Uterus (tissue), 4 donors: ENCODE data around the gene LAMC3. TPM values are rescaled to one million over a fixed set of nuclear protein-coding genes. Genes with fewer than 3 reads are reported as not detected.

Source experiments
- DNase-seq, 2 donors: peaks; one replicate each; pipeline ENCODE4 v3.0.0-alpha.2; 2019 to 2020
- H3K27ac ChIP-seq, 2 donors: fragments of 200-600 bp; sonication (generic); 1 replicate in 1 of 2; 2 replicates in 1 of 2; pipeline ENCODE4 v1.5.1; 2016 to 2018
- H3K27me3 ChIP-seq, 2 donors: fragments of 200-600 bp; sonication (generic); one replicate each; pipeline ENCODE4 v1.5.1; 2018 to 2019; ENCODE audit warnings: control low read depth in 1 of 2
- H3K36me3 ChIP-seq, 2 donors: fragments of 200-600 bp; sonication (generic); one replicate each; pipeline ENCODE4 v1.5.1; 2019; ENCODE audit warnings: control low read depth in 1 of 2
- H3K4me1 ChIP-seq, 2 donors: fragments of 200-600 bp; sonication (generic); one replicate each; pipeline ENCODE4 v1.5.1; 2018 to 2019; ENCODE audit warnings: control low read depth in 1 of 2
- H3K4me3 ChIP-seq, 2 donors: fragments of 200-600 bp; sonication (generic); 1 replicate in 1 of 2; 2 replicates in 1 of 2; pipeline ENCODE4 v1.5.1; 2018 to 2019; ENCODE audit warnings: mild to moderate bottlenecking in 1 of 2
- H3K9me3 ChIP-seq, 2 donors: fragments of 200-600 bp; sonication (generic); one replicate each; pipeline ENCODE4 v1.5.1; 2019; ENCODE audit warnings: control low read depth in 1 of 2
- POLR2A ChIP-seq, 2 donors: fragments of 450-650 bp; IDR thresholded peaks; one replicate each; pipeline ENCODE4 v1.6.1; 2016; ENCODE audit warnings: antibody characterized with exemption in 2 of 2, mild to moderate bottlenecking in 1 of 2, moderate library complexity in 1 of 2
- intact Hi-C: fragments of 100-400 bp; cut with DNase I; formaldehyde crosslinking; loops from one replicate; pipeline ENCODE4 v1.15.1; 2023; ENCODE audit warnings: low total_unique reads
- total RNA-seq, 4 donors: library from RNA; depleted of rRNA in 3 of 4; stranded (reverse); fragments of >200 nt in 3 of 4; gene quantifications; one replicate each; pipeline versions ENCODE4 v1.1.0 to v1.2.4, GENCODE V29; 2014 to 2023
- TF ChIP-seq, protein P1 (sequence below), 4 experiments: fragments of 200-600 bp in 2 of 4; fragments of 450-650 bp in 2 of 4; sonication (generic) in 2 of 4; IDR thresholded peaks; one replicate each; pipeline ENCODE4 v1.5.1; 2016 to 2019; ENCODE audit warnings: antibody characterized with exemption in 4 of 4, mild to moderate bottlenecking in 2 of 4, moderate library complexity in 1 of 4
- donor health status: DM: yes; HTN: yes; CAD: no.

LAMC3 gene
- total RNA-seq, 4 donors from 2014 or later: 2.6 to 58.5 (median 3.6) TPM

DNA sequence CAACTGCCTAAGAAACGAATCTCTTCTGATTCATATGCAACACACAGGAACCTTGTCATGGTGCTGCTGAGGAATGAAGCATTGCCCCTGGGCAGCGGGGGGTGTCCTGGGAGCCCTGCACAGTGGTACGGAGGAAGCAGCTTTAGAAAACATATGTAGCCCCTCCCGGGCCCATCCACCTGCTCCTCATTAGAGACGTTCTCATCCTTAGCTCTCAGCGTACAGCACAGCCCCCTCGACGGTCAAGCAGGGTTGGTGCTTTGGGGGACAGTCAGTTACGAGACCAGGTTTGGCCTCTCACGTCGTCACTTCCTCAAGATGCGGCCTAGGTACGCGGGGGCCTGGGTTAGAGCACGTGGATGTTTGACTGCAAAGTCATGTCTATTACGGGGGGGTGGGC lies 28.4 kb upstream of the LAMC3 start:
- no peak for DNase-seq
- H3K4me1 ChIP-seq: no peaks in the 10 kb centered on the region
- intact Hi-C loops: no loop called here
- no peak overlapping the region for H3K27ac ChIP-seq
- no peaks in the 10 kb centered on the region for H3K9me3 ChIP-seq
- H3K4me3 ChIP-seq: no peak overlapping the region
- no peaks in the 10 kb centered on the region for H3K27me3 ChIP-seq
- TF ChIP-seq POLR2A (IDR thresholded peaks at IDR 0.05): no peak
- TF ChIP-seq, protein P1, sequence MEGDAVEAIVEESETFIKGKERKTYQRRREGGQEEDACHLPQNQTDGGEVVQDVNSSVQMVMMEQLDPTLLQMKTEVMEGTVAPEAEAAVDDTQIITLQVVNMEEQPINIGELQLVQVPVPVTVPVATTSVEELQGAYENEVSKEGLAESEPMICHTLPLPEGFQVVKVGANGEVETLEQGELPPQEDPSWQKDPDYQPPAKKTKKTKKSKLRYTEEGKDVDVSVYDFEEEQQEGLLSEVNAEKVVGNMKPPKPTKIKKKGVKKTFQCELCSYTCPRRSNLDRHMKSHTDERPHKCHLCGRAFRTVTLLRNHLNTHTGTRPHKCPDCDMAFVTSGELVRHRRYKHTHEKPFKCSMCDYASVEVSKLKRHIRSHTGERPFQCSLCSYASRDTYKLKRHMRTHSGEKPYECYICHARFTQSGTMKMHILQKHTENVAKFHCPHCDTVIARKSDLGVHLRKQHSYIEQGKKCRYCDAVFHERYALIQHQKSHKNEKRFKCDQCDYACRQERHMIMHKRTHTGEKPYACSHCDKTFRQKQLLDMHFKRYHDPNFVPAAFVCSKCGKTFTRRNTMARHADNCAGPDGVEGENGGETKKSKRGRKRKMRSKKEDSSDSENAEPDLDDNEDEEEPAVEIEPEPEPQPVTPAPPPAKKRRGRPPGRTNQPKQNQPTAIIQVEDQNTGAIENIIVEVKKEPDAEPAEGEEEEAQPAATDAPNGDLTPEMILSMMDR (IDR thresholded peaks at IDR 0.05): no peak
- H3K36me3 ChIP-seq: no peaks in the 10 kb centered on the region

DNA sequence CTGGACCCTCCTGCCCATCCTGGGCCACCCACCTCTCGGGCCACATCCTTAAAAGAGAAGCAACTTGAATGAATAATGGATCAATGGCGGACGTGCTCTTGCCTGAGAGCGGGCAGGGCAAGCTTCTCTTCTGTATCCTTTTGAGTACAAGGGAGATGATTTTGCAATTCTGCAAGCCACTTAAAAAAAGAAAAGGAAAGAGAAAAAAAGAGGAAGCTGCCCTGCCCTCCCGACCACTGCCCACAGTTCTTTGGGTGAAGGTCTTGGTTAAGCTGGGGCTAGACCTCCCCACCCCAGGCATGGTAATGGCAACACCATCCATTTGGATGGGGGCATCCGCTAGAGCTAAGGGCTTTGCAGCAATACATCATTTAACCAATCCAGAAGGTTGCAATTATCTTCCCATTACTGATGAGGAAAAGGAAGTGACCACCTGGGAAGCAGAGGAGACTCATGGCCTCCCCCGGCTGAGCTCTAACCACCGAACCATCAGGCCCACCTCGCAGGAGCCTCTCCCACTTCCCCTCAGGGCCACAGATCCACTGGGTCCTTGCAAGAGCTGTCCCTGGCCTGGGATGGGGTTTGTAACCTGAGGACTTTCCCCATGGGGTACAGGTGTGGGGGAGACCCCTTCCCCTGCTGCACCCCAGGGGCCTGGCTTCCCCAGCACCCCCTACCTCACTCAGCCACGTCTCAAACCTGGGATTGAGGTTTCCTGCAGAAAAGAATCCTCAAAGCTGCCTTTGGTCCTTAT lies 27.8 kb upstream of the LAMC3 start:
- H3K4me3 ChIP-seq: no peak overlapping the region
- H3K4me1 ChIP-seq: no peaks in the 10 kb centered on the region
- no peaks in the 10 kb centered on the region for H3K9me3 ChIP-seq
- TF ChIP-seq, protein P1 (IDR thresholded peaks at IDR 0.05): no peak
- TF ChIP-seq POLR2A (IDR thresholded peaks at IDR 0.05): no peak
- H3K27ac ChIP-seq: no peak overlapping the region
- H3K36me3 ChIP-seq: no peaks in the 10 kb centered on the region
- intact Hi-C loops: no loop called here
- H3K27me3 ChIP-seq: no peaks in the 10 kb centered on the region
- DNase-seq: no peak

DNA sequence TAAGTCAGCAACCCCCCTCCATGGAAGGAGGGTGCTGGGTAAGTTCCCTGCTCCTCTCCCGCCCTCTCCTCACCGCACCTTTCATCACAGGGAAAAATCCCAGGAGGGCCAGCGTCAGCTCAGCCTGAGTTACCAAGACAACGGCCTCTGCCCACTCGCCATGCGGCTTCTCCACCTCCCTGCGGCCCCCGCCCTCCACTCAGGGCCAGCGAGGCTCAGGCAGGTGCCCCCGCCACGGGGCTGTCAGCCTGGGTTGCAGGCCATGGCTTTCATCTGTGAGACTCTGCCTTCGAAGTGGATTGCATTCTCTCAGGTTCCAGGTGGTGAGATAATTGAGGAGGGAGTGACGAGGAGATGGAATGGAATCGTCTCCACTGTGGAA lies 27.2 kb upstream of the LAMC3 start:
- no peaks in the 10 kb centered on the region for H3K36me3 ChIP-seq
- H3K4me3 ChIP-seq: no peak overlapping the region
- intact Hi-C loops: no loop called here
- H3K27ac ChIP-seq: no peak overlapping the region
- TF ChIP-seq, protein P1 (IDR thresholded peaks at IDR 0.05): no peak
- no peak for TF ChIP-seq POLR2A (IDR thresholded peaks at IDR 0.05)
- H3K4me1 ChIP-seq: no peaks in the 10 kb centered on the region
- DNase-seq: no peak
- no peaks in the 10 kb centered on the region for H3K27me3 ChIP-seq
- H3K9me3 ChIP-seq: no peaks in the 10 kb centered on the region

DNA sequence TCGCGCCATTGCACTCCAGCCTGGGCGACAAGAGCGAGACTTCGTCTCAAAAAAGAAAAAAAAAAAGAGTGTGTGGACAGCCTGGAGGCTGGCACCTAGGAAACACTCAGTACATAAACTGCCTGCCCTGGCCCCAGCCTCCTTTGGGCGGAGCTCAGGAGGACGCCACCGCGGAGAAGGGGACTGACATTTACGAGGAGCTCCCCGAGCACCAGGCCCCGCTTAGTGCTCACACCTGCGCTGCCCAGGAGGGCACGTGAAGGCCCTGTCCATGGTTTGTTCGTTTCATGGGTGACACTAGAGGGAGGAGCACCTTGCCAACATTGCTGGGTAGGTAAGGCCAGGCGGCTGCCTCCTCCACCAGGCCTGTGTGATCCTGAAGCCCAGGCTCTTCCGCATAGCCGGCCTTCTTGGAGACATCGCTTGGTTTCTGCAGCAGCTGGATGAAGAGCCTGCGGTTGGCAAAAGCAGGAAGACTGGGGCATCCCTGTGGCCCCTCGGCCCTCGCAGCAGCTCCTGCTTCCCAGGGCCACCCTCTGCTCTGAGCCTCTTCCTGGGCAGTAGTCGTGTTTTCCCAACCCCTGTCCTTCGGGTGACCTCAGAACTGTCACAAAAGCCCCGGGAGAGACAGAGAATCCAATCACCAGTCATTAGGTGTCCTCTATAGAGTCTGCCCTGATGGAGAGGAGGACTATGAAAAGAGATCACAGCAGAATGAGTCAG lies 26.2 kb upstream of the LAMC3 start:
- no peak overlapping the region for H3K4me3 ChIP-seq
- H3K36me3 ChIP-seq: no peaks in the 10 kb centered on the region
- H3K4me1 ChIP-seq: no peaks in the 10 kb centered on the region
- intact Hi-C loops: no loop called here
- TF ChIP-seq POLR2A (IDR thresholded peaks at IDR 0.05): no peak
- TF ChIP-seq, protein P1 (IDR thresholded peaks at IDR 0.05): no peak
- no peaks in the 10 kb centered on the region for H3K27me3 ChIP-seq
- DNase-seq: no peak
- no peaks in the 10 kb centered on the region for H3K9me3 ChIP-seq
- no peak overlapping the region for H3K27ac ChIP-seq

DNA sequence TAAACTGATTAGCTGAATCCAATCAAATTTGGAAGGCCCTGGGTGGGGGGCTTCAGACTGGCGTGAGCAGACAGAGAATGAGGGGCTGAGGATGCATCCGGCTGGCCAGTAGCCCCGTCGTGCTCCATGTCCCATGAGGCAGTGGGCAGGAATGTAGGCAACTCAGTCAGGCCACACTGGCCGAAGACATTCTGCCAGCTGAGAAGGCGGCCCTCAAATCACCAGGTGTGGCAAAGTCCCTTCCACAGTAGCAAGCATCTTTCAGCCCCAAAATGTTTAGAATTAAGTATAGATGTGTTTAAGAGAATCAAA lies 25.7 kb upstream of the LAMC3 start:
- no peak overlapping the region for H3K27ac ChIP-seq
- H3K9me3 ChIP-seq: no peaks in the 10 kb centered on the region
- DNase-seq: no peak
- TF ChIP-seq, protein P1 (IDR thresholded peaks at IDR 0.05): no peak
- TF ChIP-seq POLR2A (IDR thresholded peaks at IDR 0.05): no peak
- no peaks in the 10 kb centered on the region for H3K4me1 ChIP-seq
- intact Hi-C loops: no loop called here
- H3K36me3 ChIP-seq: no peaks in the 10 kb centered on the region
- H3K27me3 ChIP-seq: peaks cover 0 to 2% of the 10 kb centered on the region in 2 donors
- H3K4me3 ChIP-seq: no peak overlapping the region
